Measurements from ENCODE around the gene UGT1A9.

Gene UGT1A9

DNA sequence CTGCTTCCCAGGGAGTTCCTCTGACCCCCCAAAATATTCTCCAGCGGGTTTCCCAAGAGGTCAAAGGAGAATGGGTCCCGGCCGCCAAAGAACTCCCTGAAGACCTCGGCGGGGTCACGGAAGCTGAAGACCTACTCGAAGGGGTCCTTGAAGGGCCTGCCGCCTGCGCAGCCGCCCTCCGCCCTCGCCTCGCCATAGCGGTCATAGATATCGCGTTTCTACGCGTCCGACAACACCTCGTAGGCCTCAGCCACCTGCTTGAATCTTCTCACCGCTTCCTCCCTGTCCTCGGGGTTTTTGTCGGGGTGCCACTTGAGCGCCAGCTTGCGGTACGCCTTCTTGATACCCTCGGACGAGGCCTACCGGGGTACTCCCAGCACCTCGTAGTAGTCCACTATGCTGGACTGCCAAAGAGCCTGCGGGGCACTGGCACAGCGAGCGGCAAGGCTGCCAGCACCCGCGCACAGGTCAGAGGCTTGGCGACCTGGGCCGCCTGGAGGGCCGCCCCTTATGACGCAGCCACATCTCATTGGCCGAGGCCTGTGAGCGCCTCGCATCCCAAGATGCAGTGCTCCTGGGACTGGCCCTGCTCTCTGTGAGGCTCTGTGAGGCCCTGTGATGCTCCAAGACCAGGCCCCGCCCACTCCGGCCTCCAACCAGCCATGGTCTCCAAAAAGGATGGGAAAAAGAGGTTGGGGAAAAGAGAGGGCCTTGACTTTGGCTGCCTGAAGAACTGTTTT lies 83.3 kb downstream of the UGT1A9 start:
- no peaks in the 10 kb centered on the region for H3K36me3 ChIP-seq (ENCODE audit: control insufficient read depth in 1 of 2, insufficient read depth in 2 of 2, low read length in 2 of 2)
- no peak overlapping the region for H3K9ac ChIP-seq (ENCODE audit: low read length)
- H3K14ac ChIP-seq (ENCODE audit: low read length): no peak overlapping the region
- H3K79me2 ChIP-seq (ENCODE audit: control insufficient read depth, insufficient read depth, low read length, poor library complexity): no peaks in the 10 kb centered on the region
- no peak overlapping the region for H4K8ac ChIP-seq (ENCODE audit: low read depth, low read length)
- H3K4me3 ChIP-seq (ENCODE audit: low read depth, low read length): no peak overlapping the region
- no peak for DNase-seq
- no peak overlapping the region for H3K23ac ChIP-seq (ENCODE audit: low read length)
- no peak overlapping the region for H2AFZ ChIP-seq (ENCODE audit: insufficient read depth, low read length, poor library complexity)
- H4K91ac ChIP-seq (ENCODE audit: low read depth, low read length): no peak overlapping the region
- no peak overlapping the region for H3K18ac ChIP-seq (ENCODE audit: low read length)
- H4K12ac ChIP-seq (ENCODE audit: low read depth, low read length): no peak overlapping the region
- no peak overlapping the region for H2AK5ac ChIP-seq (ENCODE audit: low read length)
- H3K4ac ChIP-seq (ENCODE audit: low read depth, low read length): no peak overlapping the region
- H2BK120ac ChIP-seq (ENCODE audit: insufficient read depth, low read length, poor library complexity): no peak overlapping the region
- H3K27me3 ChIP-seq (ENCODE audit: insufficient read depth, low read length): no peaks in the 10 kb centered on the region
- H3K79me1 ChIP-seq (ENCODE audit: low read length): no peaks in the 10 kb centered on the region
- no peak overlapping the region for H2BK5ac ChIP-seq (ENCODE audit: low read depth, low read length, poor library complexity)
- no peak overlapping the region for H3K27ac ChIP-seq (ENCODE audit: low read depth, low read length)
- H3K4me2 ChIP-seq (ENCODE audit: low read length): no peak overlapping the region
- no peaks in the 10 kb centered on the region for H3K4me1 ChIP-seq (ENCODE audit: control insufficient read depth in 1 of 2, insufficient read depth in 2 of 2, low read length in 2 of 2)
- H3K9me3 ChIP-seq (ENCODE audit: insufficient read depth, low read depth, low read length): peaks cover 11% of the 10 kb centered on the region
- WGBS (ENCODE audit: extremely low coverage, insufficient coverage, insufficient read length): no CpG with 5 or more reads among the region's 44 CpGs
- no peak overlapping the region for H2BK12ac ChIP-seq (ENCODE audit: low read length)

DNA sequence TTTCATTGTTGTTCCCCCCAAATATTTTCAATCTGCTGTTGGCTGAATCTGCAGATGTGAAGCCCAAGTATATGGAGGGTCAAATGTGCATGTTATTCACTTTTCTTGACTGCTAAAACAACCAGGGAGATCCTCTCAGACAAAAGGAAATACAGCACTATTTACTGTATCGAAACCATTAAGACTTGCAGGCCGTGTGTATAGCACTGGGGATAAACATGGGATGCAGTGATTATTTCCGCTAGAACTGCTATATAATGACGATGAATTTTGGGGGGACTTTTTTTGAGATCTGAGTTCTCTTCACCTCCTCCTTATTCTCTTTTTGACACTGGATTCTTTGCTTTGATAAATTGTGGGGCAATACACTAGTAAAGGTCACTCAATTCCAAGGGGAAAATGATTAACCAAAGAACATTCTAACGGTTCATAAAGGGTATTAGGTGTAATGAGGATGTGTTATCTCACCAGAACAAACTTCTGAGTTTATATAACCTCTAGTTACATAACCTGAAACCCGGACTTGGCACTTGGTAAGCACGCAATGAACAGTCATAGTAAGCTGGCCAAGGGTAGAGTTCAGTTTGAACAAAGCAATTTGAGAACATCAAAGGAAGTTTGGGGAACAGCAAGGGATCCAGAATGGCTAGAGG lies 84.9 kb downstream of the UGT1A9 start:
- no peak overlapping the region for H3K4me3 ChIP-seq (ENCODE audit: low read depth, low read length)
- H3K27ac ChIP-seq (ENCODE audit: low read depth, low read length): no peak overlapping the region
- no peak overlapping the region for H3K9ac ChIP-seq (ENCODE audit: low read length)
- H2BK12ac ChIP-seq (ENCODE audit: low read length): no peak overlapping the region
- H3K18ac ChIP-seq (ENCODE audit: low read length): no peak overlapping the region
- H2BK120ac ChIP-seq (ENCODE audit: insufficient read depth, low read length, poor library complexity): no peak overlapping the region
- H3K23ac ChIP-seq (ENCODE audit: low read length): no peak overlapping the region
- H3K4me2 ChIP-seq (ENCODE audit: low read length): no peak overlapping the region
- no peak overlapping the region for H4K12ac ChIP-seq (ENCODE audit: low read depth, low read length)
- no CpG with 5 or more reads among the region's 7 CpGs for WGBS (ENCODE audit: extremely low coverage, insufficient coverage, insufficient read length)
- H3K9me3 ChIP-seq (ENCODE audit: insufficient read depth, low read depth, low read length): peaks cover 9% of the 10 kb centered on the region
- H3K27me3 ChIP-seq (ENCODE audit: insufficient read depth, low read length): no peaks in the 10 kb centered on the region
- H3K14ac ChIP-seq (ENCODE audit: low read length): no peak overlapping the region
- H3K4ac ChIP-seq (ENCODE audit: low read depth, low read length): no peak overlapping the region
- no peak overlapping the region for H2AK5ac ChIP-seq (ENCODE audit: low read length)
- no peaks in the 10 kb centered on the region for H3K36me3 ChIP-seq (ENCODE audit: control insufficient read depth in 1 of 2, insufficient read depth in 2 of 2, low read length in 2 of 2)
- DNase-seq: no peak
- H3K79me2 ChIP-seq (ENCODE audit: control insufficient read depth, insufficient read depth, low read length, poor library complexity): no peaks in the 10 kb centered on the region
- no peaks in the 10 kb centered on the region for H3K4me1 ChIP-seq (ENCODE audit: control insufficient read depth in 1 of 2, insufficient read depth in 2 of 2, low read length in 2 of 2)
- H2BK5ac ChIP-seq (ENCODE audit: low read depth, low read length, poor library complexity): no peak overlapping the region
- no peak overlapping the region for H4K8ac ChIP-seq (ENCODE audit: low read depth, low read length)
- H2AFZ ChIP-seq (ENCODE audit: insufficient read depth, low read length, poor library complexity): no peak overlapping the region
- H3K79me1 ChIP-seq (ENCODE audit: low read length): no peaks in the 10 kb centered on the region
- no peak overlapping the region for H4K91ac ChIP-seq (ENCODE audit: low read depth, low read length)

DNA sequence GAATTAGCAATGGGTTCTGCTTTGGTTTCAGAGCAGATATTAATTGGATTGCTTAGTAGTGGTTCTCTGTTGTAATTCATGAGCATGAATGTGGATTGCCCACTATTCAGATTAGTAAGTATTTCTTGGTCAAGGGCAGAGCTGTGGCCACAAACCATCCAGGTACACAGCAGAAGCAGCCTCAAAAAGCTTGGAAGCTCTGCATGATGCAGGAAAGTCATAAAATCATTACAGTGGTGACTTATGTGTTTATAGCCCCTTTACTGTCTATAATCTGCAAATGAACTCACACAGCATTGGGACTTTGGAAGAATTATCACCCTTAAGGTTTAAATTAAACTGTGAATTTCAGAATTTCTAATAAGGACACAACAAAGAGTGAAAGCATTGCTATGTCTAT lies 86.4 kb downstream of the UGT1A9 start:
- no peak overlapping the region for H2BK12ac ChIP-seq (ENCODE audit: low read length)
- H3K9ac ChIP-seq (ENCODE audit: low read length): no peak overlapping the region
- H2AK5ac ChIP-seq (ENCODE audit: low read length): no peak overlapping the region
- H3K79me2 ChIP-seq (ENCODE audit: control insufficient read depth, insufficient read depth, low read length, poor library complexity): no peaks in the 10 kb centered on the region
- H3K9me3 ChIP-seq (ENCODE audit: insufficient read depth, low read depth, low read length): peaks cover 7% of the 10 kb centered on the region
- H3K4me3 ChIP-seq (ENCODE audit: low read depth, low read length): no peak overlapping the region
- no peak overlapping the region for H3K27ac ChIP-seq (ENCODE audit: low read depth, low read length)
- no peak overlapping the region for H4K12ac ChIP-seq (ENCODE audit: low read depth, low read length)
- H3K27me3 ChIP-seq (ENCODE audit: insufficient read depth, low read length): no peaks in the 10 kb centered on the region
- no peaks in the 10 kb centered on the region for H3K79me1 ChIP-seq (ENCODE audit: low read length)
- H2AFZ ChIP-seq (ENCODE audit: insufficient read depth, low read length, poor library complexity): no peak overlapping the region
- no peak overlapping the region for H2BK5ac ChIP-seq (ENCODE audit: low read depth, low read length, poor library complexity)
- no peaks in the 10 kb centered on the region for H3K36me3 ChIP-seq (ENCODE audit: control insufficient read depth in 1 of 2, insufficient read depth in 2 of 2, low read length in 2 of 2)
- no peak overlapping the region for H3K18ac ChIP-seq (ENCODE audit: low read length)
- no peak overlapping the region for H3K14ac ChIP-seq (ENCODE audit: low read length)
- no peak for DNase-seq
- no peak overlapping the region for H4K91ac ChIP-seq (ENCODE audit: low read depth, low read length)
- H2BK120ac ChIP-seq (ENCODE audit: insufficient read depth, low read length, poor library complexity): no peak overlapping the region
- H3K4me2 ChIP-seq (ENCODE audit: low read length): no peak overlapping the region
- no peak overlapping the region for H3K4ac ChIP-seq (ENCODE audit: low read depth, low read length)
- no peak overlapping the region for H4K8ac ChIP-seq (ENCODE audit: low read depth, low read length)
- no peaks in the 10 kb centered on the region for H3K4me1 ChIP-seq (ENCODE audit: control insufficient read depth in 1 of 2, insufficient read depth in 2 of 2, low read length in 2 of 2)
- no peak overlapping the region for H3K23ac ChIP-seq (ENCODE audit: low read length)

DNA sequence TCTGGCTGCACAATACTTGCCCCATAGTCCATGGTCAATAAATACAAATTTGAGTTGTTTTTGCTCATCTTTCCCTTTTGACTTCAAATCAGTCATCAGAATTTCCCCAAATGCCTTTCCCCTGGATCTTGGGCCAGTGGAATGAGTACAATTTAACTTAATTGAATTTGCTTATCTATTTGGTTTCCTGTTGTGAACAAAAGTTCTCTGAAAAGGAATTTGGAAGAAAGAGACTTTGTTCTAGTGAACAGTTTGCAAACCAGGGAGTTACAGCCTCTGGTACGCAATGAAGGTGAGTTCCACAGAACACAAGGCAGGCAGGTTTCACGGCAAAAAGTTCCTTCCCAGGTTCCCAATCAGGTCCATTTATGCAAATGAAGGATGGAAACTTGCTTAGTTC lies 87.2 kb downstream of the UGT1A9 start:
- Histone ChIP-seq H3K23ac (ENCODE audit: low read length) (no peak overlapping the region), H4K12ac (ENCODE audit: low read depth, low read length) (no peak overlapping the region), H2AK5ac (ENCODE audit: low read length) (no peak overlapping the region), H3K27me3 (ENCODE audit: insufficient read depth, low read length) (no peaks in the 10 kb centered on the region), H2BK12ac (ENCODE audit: low read length) (no peak overlapping the region), H3K36me3 (ENCODE audit: control insufficient read depth in 1 of 2, insufficient read depth in 2 of 2, low read length in 2 of 2) (no peaks in the 10 kb centered on the region), H3K4ac (ENCODE audit: low read depth, low read length) (no peak overlapping the region), H3K79me1 (ENCODE audit: low read length) (no peaks in the 10 kb centered on the region), H2BK120ac (ENCODE audit: insufficient read depth, low read length, poor library complexity) (no peak overlapping the region), H3K18ac (ENCODE audit: low read length) (no peak overlapping the region), H3K9me3 (ENCODE audit: insufficient read depth, low read depth, low read length) (peaks cover 7% of the 10 kb centered on the region), H3K4me3 (ENCODE audit: low read depth, low read length) (no peak overlapping the region), H3K79me2 (ENCODE audit: control insufficient read depth, insufficient read depth, low read length, poor library complexity) (no peaks in the 10 kb centered on the region), H3K9ac (ENCODE audit: low read length) (no peak overlapping the region), H2AFZ (ENCODE audit: insufficient read depth, low read length, poor library complexity) (no peak overlapping the region), H3K14ac (ENCODE audit: low read length) (no peak overlapping the region), H3K27ac (ENCODE audit: low read depth, low read length) (no peak overlapping the region), H2BK5ac (ENCODE audit: low read depth, low read length, poor library complexity) (no peak overlapping the region), H4K8ac (ENCODE audit: low read depth, low read length) (no peak overlapping the region), H3K4me2 (ENCODE audit: low read length) (no peak overlapping the region), H4K91ac (ENCODE audit: low read depth, low read length) (no peak overlapping the region), H3K4me1 (ENCODE audit: control insufficient read depth in 1 of 2, insufficient read depth in 2 of 2, low read length in 2 of 2) (no peaks in the 10 kb centered on the region)
- WGBS (ENCODE audit: extremely low coverage, insufficient coverage, insufficient read length): no CpG with 5 or more reads among the region's 2 CpGs
- no peak for DNase-seq
